Glomerular endothelial cell (primary cell): ENCODE results near the gene PRR9. TPM values are rescaled to one million over a fixed set of nuclear protein-coding genes. Genes with fewer than 3 reads are reported as not detected.
"Not testable (repeated sequence)": the region's sequence is repeated elsewhere in the genome, so short reads cannot be mapped to it uniquely, and the experiment has no call there.

ENCODE experiments used
- DNase-seq: peaks from one replicate; pipeline ENCODE4 v3.0.0-alpha.2; 2011; ENCODE audit warnings: low read depth, low spot score; ENCODE audit errors: extremely low read depth
- total RNA-seq: library from RNA; depleted of rRNA; stranded (reverse); fragments of >200 nt; gene quantifications from 2 replicates; pipeline ENCODE4 v1.2.3, GENCODE V29; 2015

PRR9 gene
- total RNA-seq, 1 donor from 2014 or later: not detected

DNA sequence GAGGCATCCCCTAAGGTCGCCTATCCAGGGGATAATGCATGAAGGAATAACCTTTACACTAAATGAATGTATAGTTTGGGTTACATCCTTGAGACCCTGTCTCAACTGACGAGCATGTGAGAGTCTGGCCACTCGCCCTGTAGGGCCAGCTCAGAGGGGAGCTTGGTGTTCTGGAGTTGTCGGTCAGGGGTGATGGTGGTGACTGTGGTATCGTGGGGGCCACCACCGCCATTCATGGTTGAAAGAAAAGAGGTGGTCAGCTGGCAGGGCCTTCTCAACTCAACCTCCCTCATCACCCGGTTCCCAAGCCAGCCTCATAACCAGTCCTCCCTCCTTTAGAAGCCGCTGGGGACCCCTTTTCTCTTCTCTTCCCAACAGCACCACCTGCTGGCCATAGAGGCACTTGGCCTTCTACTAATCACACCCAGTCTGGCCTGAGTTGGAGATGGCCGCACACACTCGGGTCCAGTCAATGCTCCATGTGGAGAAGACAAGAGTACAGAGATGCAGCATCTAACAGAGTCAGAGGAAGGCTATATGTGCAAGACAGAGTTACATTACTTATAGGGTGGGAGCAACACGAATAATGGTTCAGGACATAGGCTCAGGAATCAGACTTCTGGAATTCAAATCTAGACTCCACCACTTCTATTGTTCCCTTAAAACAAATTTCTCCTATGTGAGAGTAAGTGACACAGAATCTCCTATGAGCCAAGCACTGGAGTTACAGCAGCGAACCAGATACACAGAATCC, 11.9 kb downstream of the PRR9 start:
- not testable (repeated sequence) for DNase-seq

DNA sequence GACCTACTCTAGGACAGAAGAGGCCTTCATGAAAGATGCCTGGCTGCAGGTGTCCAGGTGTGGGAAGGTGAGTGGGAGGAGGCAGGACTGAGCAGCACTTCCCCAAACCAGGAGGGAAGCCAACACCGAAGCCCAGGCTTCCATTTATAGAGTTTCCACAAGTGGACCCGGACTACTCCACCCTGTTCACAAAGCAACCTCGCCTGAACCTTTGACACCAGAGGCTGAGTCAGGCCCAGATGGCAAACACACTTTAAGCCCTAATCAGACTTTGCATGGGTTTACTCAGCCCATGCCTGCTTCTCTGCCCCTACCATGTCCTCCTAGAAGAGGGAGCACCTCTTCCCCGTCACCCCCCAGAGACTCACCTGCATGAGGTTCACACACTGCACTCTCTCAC, 14.0 kb downstream of the PRR9 start:
- no peak for DNase-seq

DNA sequence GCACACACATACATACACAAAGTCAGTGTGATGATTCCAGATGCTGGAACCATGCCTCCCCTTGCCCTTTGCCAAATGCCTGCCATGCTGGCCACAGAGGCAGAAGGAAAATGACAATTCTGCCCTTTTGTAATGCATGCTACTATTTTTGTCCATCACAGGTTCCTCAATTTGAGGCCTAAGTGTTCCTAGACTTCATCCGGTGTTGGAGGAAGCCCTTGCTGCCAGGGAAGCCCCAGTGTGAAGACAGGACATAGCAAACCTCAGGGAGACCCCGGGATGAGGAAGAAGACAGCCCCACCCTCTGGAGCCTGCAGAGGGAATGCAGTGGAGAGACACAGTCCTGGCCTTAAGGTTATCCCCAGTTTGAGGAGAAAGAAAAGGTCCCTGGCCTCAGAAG, 14.4 kb downstream of the PRR9 start:
- no peak for DNase-seq

DNA sequence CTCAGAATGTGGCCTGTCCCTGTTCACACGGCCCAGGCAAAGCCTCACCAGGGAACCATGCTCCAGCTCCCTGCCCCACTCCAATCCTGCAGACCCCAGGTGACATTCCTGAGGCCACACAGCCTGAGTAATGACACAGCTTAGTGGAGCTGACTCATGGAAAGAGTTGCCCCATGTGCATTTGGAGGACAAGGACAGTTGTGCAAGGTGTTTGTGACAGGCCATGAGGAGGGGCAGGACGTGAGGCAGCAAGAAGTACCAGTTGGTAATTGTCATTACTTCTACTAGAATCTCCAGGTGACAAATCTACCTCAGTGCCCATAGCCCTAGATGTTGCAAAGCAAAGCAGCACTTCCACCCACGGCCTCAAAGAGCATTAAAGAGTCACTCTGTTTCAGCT, 15.2 kb downstream of the PRR9 start:
- no peak for DNase-seq

DNA sequence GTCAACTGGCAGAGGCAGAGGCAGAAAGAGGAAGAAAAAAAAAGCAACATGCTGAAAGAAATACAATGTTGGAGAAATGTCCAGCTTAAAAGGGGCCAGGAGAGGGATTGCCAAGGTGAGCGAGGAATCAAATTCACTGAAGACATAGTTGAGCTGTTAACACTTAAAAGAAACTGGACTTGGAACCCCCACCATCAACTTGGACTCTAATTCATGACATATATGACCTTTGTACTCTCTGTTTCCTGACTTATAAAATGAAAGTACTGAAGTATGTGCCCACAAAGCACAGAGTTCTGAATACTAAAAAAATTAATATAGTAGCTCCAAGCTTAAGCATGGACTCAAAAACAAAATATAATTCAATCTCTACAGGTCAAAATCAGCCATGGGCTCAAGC, 16.1 kb downstream of the PRR9 start:
- no peak for DNase-seq

DNA sequence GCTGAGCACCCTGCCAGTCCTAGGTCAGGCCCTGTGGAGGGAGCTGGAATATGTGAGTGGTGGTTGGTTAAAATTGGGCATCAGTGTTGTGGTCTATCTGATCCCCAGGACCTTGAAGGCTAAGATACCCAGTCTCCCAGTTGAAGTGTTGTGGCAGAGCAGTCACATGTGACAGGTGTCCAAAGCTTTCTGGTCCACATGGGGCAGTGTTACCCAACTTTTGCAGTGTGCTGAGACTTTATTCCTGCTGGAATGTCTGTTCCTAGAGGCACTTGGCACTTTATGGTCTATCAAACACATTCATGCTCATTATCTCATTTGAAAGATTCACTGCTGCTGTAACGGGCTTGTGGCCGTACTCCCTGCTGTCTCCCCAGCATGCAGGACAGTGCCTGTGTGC, 21.1 kb downstream of the PRR9 start:
- DNase-seq: no peak

DNA sequence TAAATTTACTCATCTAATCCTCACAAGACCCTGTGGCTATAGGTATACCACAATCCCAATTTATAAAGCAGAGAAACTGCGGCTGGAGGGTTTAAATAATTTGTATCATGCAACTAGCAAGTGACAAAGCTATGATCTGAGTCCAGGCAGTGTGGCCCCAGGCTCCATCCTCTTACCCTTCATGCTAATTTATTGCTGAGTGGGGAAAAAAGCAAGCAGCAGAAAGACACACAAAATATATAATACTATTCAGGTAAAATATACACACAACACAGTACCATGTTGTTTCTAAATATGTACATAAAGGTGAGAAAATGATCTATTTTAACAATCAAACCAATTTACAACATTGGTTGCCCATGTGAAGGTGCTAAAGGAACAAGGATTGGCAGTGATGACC, 24.8 kb downstream of the PRR9 start:
- no peak for DNase-seq

DNA sequence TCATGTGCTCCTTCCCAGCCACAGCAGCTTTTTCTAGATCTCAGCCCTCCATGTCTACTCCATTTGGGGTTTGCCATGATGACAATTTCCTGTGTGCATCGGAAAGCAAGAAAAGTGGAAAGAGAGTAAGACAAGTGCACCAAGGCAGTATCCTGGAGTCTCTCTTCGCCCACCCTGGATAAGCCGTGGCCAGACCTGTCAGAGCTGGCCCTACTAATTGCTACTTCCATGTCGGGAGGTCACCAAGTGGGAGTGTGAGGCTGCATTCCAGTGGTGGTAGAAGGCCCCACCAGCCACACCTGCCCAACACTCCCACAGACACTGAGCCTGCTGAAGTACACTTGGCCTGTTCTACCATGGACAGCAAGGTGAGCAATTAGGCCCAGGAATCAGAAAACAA, 28.1 kb downstream of the PRR9 start:
- no peak for DNase-seq

DNA sequence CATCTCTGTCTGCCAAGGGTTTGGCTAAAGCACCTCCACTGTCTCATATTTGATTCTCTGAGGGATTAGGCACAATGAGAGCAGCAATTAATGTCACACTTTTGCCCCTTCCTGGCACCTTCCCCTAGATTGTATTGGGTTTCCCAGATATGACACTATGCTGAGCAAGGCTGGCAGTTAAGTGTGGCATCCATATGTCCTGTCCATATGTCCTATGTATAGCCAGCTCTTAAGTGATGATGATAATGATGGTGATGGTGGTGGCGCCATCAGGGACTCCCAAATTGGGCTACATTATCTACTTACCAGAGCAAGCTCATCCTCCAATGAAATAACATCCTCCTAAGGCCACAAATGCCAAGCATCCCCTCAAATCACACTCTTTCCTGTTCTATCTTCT, 28.6 kb downstream of the PRR9 start:
- no peak for DNase-seq

DNA sequence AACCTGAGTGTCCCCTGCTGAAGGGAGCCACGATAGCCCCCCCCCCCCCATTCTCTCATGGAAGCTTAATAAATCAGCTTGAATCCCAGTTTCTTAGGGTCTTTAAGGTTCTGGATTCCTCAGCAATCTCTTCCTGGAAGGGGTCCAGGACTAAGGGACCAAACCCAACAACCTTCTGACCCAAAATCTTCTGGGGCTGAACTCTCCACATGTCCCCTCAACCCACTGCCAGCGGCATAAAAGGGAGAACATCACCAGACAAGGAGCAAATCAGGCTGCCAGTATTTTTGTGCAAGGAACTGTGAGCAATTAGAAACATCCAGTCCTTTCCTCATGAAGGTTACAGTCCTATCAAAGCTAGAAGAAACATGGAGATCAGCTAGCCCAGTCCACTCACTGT, 29.4 kb downstream of the PRR9 start:
- no peak for DNase-seq

DNA sequence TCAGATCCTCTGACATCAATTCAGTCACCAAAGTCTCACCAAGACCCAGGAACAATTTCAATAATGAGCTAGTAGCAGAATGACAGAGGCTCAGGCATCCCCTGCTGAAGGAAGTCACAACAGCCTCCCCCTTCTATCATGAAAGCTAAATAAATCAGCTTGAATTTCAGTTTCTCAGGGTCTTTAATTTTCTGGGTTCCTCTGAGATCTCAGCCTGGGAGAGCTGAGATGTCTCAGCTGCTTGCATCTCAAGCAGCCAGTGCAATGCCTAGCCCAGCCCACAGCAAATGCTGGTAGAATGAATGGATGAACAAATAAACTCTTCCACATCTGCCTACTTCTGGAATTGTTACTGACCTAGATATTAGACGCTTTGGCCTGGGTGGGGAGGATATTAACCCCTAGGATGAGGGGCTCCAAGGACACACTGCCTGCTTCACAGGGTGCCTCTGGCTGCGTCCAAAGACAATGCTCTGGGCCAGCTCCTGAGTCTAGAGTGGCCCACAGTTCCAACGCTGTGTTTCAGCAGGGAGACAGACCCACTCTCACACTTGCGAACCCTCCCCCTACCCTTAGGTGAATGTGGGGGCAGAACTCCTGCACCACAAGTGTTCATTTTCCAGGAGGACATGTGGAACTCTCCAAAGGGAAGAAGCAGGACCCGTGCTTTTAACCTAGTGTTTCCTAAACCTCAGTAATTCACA, 30.9 kb downstream of the PRR9 start:
- DNase-seq: no peak

DNA sequence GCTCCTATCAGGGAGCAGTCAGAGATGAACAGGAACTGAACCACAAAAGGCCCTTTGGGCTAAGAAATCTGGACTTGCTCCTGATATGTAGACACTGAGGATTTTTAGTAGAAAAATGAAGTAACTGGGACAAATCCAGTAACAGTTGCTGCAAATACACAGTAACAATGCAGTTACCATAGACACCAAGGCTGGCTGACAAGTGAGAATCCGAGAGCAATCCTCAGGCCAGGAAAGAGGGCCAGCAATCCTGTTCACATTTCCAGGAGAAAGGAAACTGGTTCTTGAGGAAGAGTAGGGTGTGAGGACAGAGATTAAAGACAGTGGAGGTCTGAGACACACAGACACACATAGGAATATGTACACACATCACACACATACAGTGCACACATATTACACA, 32.8 kb downstream of the PRR9 start:
- no peak for DNase-seq

DNA sequence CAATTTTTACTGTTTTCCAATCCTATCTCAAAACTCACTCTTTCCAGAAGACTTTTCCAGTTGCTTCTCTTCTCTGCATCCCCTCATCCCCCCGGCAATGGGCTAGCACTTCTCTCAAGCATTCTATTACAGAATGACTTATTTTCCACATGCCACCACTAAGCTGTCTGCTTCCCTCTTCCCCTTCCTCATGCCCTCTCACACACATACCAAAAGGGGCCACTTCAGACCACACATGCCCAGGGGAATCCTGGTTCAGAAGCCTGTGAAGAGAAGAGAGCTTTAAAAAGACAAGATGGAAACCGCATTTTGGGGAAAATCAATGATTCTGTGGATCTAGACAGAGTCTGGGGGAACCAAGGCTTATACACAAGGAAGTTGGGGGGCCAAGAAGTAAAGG, 33.7 kb downstream of the PRR9 start:
- DNase-seq: no peak

DNA sequence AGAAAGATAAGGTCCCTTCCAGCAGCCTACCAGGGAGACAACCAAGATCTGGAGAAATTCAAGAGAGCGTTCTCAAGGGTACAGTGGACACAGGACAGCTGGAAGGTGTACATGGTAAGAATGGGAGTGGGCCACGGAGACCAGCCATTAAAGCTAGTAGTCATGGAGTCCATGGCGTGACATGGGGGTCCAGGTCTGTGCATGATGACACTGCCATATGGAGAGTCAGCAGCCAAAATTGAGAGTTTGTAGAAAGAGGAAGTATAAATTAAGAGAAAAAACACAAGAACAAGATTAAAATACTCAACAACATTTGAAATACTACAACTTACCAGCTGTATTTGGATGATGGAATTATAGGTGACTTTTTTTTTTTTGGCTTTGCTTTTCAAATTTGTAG, 34.2 kb downstream of the PRR9 start:
- DNase-seq: no peak

DNA sequence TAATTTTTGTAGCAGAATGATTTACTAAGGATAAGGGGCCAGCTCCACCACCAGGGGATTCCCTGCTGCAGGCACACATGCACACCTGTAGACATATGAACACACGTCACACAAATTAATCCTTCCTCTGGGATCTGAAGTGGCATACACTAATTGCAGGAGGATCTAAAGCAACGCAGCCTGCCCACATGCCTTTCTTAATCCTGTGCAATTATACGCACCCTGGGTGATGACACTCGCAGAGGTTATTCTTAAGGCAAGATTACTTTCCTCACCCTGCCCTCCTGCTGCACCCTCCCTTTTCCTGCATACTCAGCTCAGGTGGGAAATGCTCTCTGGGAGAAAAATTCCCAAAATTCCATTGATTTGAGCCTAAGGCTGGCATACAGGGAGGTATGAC, 34.6 kb downstream of the PRR9 start:
- no peak for DNase-seq

DNA sequence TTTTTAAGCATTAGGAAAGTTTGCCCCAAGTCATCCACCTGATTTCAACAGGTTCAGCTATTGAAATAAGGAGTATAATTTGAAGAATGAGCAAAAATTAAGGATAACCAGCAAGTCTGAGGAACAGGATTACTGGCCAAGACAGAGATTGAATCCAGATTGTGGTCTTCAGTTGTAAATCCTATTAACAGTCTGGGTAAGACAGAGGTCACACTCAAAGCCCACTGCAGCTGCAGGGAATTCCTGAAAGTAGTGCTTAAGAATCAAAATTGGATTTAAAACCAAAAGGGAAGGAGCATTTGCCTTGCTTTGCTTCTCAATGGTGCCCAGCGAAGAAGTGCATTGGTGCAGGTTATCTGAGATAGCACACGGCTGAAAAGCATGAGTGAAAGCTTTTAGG, 35.7 kb downstream of the PRR9 start:
- no peak for DNase-seq

DNA sequence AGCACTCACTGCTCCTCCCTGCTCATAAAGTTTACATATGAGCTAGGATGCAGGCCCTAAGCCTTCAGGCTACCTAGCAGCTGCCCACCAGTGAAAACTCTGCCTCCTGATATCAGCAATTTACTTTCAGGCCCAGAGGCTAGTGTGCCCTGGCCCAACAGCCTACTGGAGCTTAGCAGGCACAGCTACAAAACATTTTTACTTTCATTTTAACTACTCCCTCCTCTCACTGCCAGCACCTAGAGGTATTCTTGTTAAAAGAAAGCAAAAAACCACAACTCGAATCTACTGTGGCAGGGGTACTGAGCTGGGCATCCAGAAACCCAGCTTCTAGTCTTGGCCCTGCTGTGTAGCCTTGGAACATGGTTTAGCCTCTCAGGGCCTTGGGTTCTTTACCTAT, 36.3 kb downstream of the PRR9 start:
- no peak for DNase-seq

DNA sequence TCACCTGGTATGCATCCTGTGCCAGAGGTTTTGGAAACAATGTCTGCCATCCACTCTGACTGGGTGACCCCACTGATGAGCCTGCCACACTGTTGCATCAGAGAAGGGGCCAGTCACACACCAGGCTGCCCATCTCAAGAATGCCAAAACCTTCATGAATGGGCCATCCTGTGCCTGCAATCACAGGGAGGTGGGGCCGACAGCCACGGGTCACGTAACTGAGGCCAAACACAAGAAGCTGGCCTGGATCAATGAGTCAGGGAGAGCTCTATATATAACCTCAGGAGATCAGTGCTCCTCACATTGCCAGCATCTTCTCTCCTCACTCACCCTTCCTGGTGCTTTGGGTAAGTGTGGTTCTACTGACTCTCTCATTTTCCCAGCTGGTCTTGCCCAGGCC, 42.0 kb downstream of the PRR9 start, which contains the start of gene LORICRIN:
Gene LORICRIN (plus strand): TSS at position 301 of the 400 bp plus-strand sequence. CDS start 1,263 bp downstream, outside the sequence.
- no peak for DNase-seq

DNA sequence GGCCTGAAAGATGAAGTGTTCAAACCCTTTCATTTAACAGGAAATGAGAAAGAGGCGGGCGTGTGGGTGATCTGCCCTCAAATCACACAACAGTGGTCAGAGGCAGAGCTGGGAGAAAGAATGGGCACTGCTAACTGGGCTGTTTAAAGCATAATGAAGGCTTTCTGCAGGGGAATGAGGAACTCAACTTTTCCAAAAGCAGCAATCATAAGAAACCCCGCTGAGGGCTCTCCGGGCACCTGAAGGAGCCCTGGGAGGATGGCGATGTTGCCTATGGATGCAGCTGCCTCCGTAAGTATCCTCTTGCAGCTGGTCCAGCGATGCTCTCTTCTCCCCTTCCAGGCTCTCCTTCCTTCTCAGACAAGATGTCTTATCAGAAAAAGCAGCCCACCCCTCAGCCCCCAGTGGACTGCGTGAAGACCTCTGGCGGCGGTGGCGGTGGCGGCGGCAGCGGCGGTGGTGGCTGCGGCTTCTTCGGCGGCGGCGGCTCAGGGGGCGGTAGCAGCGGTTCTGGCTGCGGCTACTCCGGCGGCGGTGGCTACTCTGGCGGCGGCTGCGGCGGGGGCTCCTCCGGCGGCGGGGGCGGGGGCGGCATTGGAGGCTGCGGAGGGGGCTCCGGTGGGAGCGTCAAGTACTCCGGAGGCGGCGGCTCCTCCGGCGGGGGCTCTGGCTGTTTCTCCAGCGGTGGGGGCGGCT, 43.3 kb downstream of the PRR9 start:
- DNase-seq: no peak

DNA sequence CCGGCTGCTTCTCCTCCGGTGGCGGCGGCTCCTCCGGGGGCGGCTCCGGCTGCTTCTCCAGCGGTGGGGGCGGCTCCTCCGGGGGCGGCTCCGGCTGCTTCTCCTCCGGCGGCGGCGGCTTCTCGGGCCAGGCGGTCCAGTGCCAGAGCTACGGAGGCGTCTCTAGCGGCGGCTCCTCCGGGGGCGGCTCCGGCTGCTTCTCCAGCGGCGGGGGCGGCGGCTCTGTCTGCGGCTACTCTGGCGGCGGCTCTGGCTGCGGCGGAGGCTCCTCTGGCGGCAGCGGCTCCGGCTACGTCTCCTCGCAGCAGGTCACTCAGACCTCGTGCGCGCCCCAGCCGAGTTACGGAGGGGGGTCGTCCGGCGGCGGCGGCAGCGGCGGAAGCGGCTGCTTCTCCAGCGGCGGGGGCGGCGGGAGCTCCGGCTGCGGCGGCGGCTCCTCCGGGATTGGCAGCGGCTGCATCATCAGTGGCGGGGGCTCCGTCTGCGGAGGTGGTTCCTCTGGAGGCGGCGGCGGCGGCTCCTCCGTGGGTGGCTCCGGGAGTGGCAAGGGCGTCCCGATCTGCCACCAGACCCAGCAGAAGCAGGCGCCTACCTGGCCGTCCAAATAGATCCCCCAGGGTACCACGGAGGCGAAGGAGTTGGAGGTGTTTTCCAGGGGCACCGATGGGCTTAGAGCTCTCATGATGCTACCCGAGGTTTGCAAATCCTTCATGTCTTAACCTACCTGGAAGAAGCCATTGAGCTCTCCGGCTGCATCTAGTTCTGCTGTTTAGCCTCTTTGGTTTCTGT, 44.1 kb downstream of the PRR9 start:
- no peak for DNase-seq

DNA sequence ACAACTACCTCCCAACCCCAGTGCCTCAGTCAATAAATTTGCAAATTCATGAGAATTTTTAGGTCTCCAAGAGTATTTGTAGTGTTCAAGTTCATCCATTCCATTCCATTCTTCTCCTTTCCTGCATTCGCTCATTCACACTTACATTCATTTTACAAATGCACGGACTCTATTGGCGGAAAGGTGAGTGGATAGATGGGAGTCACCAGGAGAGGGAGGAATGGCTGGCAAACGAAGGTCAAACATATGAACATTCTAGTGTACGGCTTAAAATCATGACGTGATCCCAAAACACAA, 44.6 kb downstream of the PRR9 start:
- no peak for DNase-seq
